KOPT-K1 (cell line): ENCODE data around the gene AGXT.

Experiments
- H3K27ac ChIP-seq: fragments of 200-600 bp; sonication (generic); 2 replicates; pipeline ENCODE4 v1.5.1; 2016; ENCODE audit warnings: antibody characterized with exemption, mild to moderate bottlenecking, low read depth, low read length; ENCODE audit not compliant: poor library complexity, severe bottlenecking
- H3K36me3 ChIP-seq: fragments of 200-600 bp; sonication (generic); 2 replicates; pipeline ENCODE4 v1.5.1; 2017; ENCODE audit warnings: antibody characterized with exemption, mild to moderate bottlenecking, low read length, moderate library complexity; ENCODE audit not compliant: insufficient read depth
- H3K9me3 ChIP-seq: fragments of 200-600 bp; sonication (generic); 2 replicates; pipeline ENCODE4 v1.5.1; 2017; ENCODE audit warnings: antibody characterized with exemption, low read length, mild to moderate bottlenecking; ENCODE audit not compliant: insufficient read depth, poor library complexity, severe bottlenecking

The AGXT gene

GRCh38 chr2:240852671-240853314 lies 15.8 kb upstream of the AGXT start:
- peaks cover 9% of the 10 kb centered on the region for H3K9me3 ChIP-seq
- no peaks in the 10 kb centered on the region for H3K36me3 ChIP-seq
- H3K27ac ChIP-seq = no peak overlapping the region

- Histone ChIP-seq H3K27ac (no peak overlapping the region), H3K9me3 (peaks cover 9% of the 10 kb centered on the region), H3K36me3 (no peaks in the 10 kb centered on the region)
Measured at GRCh38 chr2:240855670-240856069, 13.0 kb upstream of the AGXT start.

- Histone ChIP-seq H3K9me3 (peaks cover 9% of the 10 kb centered on the region), H3K36me3 (no peaks in the 10 kb centered on the region), H3K27ac (no peak overlapping the region)
Measured at GRCh38 chr2:240856151-240856980, 12.3 kb upstream of the AGXT start.

GRCh38 chr2:240857039-240858008 lies 11.3 kb upstream of the AGXT start:
- Histone ChIP-seq H3K9me3 (peaks cover 9% of the 10 kb centered on the region), H3K36me3 (no peaks in the 10 kb centered on the region), H3K27ac (no peak overlapping the region)

GRCh38 chr2:240858321-240858720 lies 10.3 kb upstream of the AGXT start:
- no peak overlapping the region for H3K27ac ChIP-seq
- H3K36me3 ChIP-seq = no peaks in the 10 kb centered on the region
- peaks cover 9% of the 10 kb centered on the region for H3K9me3 ChIP-seq

- Histone ChIP-seq H3K36me3 (no peaks in the 10 kb centered on the region), H3K27ac (no peak overlapping the region), H3K9me3 (peaks cover 9% of the 10 kb centered on the region)
Measured at GRCh38 chr2:240858871-240859270, 9.8 kb upstream of the AGXT start.

GRCh38 chr2:240861547-240861946 lies 7.1 kb upstream of the AGXT start:
- Histone ChIP-seq H3K9me3 (no peaks in the 10 kb centered on the region), H3K36me3 (no peaks in the 10 kb centered on the region), H3K27ac (no peak overlapping the region)

- H3K9me3 ChIP-seq = no peaks in the 10 kb centered on the region
- H3K27ac ChIP-seq = no peak overlapping the region
- no peaks in the 10 kb centered on the region for H3K36me3 ChIP-seq
Measured at GRCh38 chr2:240864475-240864874, 4.1 kb upstream of the AGXT start.

- Histone ChIP-seq H3K27ac (no peak overlapping the region), H3K36me3 (no peaks in the 10 kb centered on the region), H3K9me3 (no peaks in the 10 kb centered on the region)
Measured at GRCh38 chr2:240865391-240865790, 3.2 kb upstream of the AGXT start.

GRCh38 chr2:240869109-240869955 lies 708 bp downstream of the AGXT start:
- H3K36me3 ChIP-seq = no peaks in the 10 kb centered on the region
- no peak overlapping the region for H3K27ac ChIP-seq
- H3K9me3 ChIP-seq = no peaks in the 10 kb centered on the region

- no peak overlapping the region for H3K27ac ChIP-seq
- H3K36me3 ChIP-seq = no peaks in the 10 kb centered on the region
- H3K9me3 ChIP-seq = no peaks in the 10 kb centered on the region
Measured at GRCh38 chr2:240869956-240870875, 1.6 kb downstream of the AGXT start.

- Histone ChIP-seq H3K9me3 (no peaks in the 10 kb centered on the region), H3K27ac (no peak overlapping the region)
Measured at GRCh38 chr2:240871071-240871958, 2.7 kb downstream of the AGXT start.

More at GRCh38 chr2:240871071-240871958, 2.7 kb downstream of the AGXT start:
- H3K36me3 ChIP-seq = no peaks in the 10 kb centered on the region
